ENCODE data around the gene TLX1.

Gene TLX1

GRCh38 chr10:101134299-101135127 lies 3.4 kb downstream of the TLX1 start:
- DNase-seq: no peak

GRCh38 chr10:101135141-101136006 lies 4.3 kb downstream of the TLX1 start:
- no peak for DNase-seq

GRCh38 chr10:101136007-101136707 lies 5.1 kb downstream of the TLX1 start:
- no peak for DNase-seq

GRCh38 chr10:101136708-101137121 lies 5.6 kb downstream of the TLX1 start:
- no peak for DNase-seq

- DNase-seq: no peak
These were observed 6.2 kb downstream of the TLX1 start for GRCh38 chr10:101137271-101137670.

- DNase-seq: no peak
These were observed 7.8 kb downstream of the TLX1 start for GRCh38 chr10:101138788-101139420.

GRCh38 chr10:101139421-101139911 lies 8.4 kb downstream of the TLX1 start:
- no peak for DNase-seq

GRCh38 chr10:101140084-101140949 lies 9.2 kb downstream of the TLX1 start:
- no peak for DNase-seq

- no peak for DNase-seq
These were observed 10.0 kb downstream of the TLX1 start for GRCh38 chr10:101140950-101141615.

GRCh38 chr10:101141616-101142532 lies 10.8 kb downstream of the TLX1 start:
- peak; percentile 77 for DNase-seq

- DNase-seq: no peak
These were observed 11.6 kb downstream of the TLX1 start for GRCh38 chr10:101142533-101143344.

GRCh38 chr10:101143345-101143630 lies 12.2 kb downstream of the TLX1 start:
- no peak for DNase-seq

GRCh38 chr10:101144053-101144452 lies 13.0 kb downstream of the TLX1 start:
- DNase-seq: no peak

GRCh38 chr10:101145145-101145544 lies 14.0 kb downstream of the TLX1 start:
- DNase-seq: no peak

- DNase-seq: no peak
These were observed 14.8 kb downstream of the TLX1 start for GRCh38 chr10:101145750-101146391.

- peak; percentile 15 for DNase-seq
These were observed 15.5 kb downstream of the TLX1 start for GRCh38 chr10:101146392-101147251.

GRCh38 chr10:101151395-101151794 lies 20.3 kb downstream of the TLX1 start:
- DNase-seq: no peak

GRCh38 chr10:101152316-101152715 lies 21.2 kb downstream of the TLX1 start:
- no peak for DNase-seq
